ENCODE results near the gene KRT80. TPM values are rescaled to one million over a fixed set of nuclear protein-coding genes. Genes with fewer than 3 reads are reported as not detected.

The KRT80 gene
- polyA plus RNA-seq, 2 of the 4 experiments (the other 2 are of a cell fraction) = 38.3 to 63.1 TPM

- ATAC-seq = peak; percentile 10 to 18; a peak in 3 of 6 replicates
- FAIRE-seq = no peak
These were observed 10.7 kb upstream of the KRT80 start for GRCh38 chr12:52202361-52203078.

GRCh38 chr12:52201451-52201839 lies 9.6 kb upstream of the KRT80 start:
- ChIA-PET POLR2A (interaction anchor here (1.2 to 2.1 kb wide), 2 partner anchors 10 to 32 kb away, joined by 4 to 7 read pairs; partner anchors contain the start of genes KRT7 and KRT80), CTCF (interaction anchor here (0.7 to 4.7 kb wide), 5 partner anchors 18 to 678 kb away, joined by 3 to 20 read pairs (median 7); no protein-coding TSS in a partner anchor)
- FAIRE-seq = no peak
- Histone ChIP-seq H3K4me1 (peaks cover 82% of the 10 kb centered on the region), H3K9me3 (no peaks in the 10 kb centered on the region), H3K4me2 (no peak overlapping the region), H3K27ac (peak overlapping the region; percentile 87 to 96; a peak in 5 of 6 replicates), H3K4me3 (no peak overlapping the region)
- ATAC-seq = no peak
- DNase-seq (ENCODE audit: low read depth in 1 of 2, low spot score in 1 of 2) = no peak
- TF ChIP-seq RCOR1 (IDR thresholded peaks at IDR 0.05; ENCODE audit: low read depth, low read length) = no peak
- WGBS (ENCODE audit: missing lambda C conversion rate) = 80% methylated on average over 3 of the region's 3 CpGs

More at GRCh38 chr12:52202361-52203078, 10.7 kb upstream of the KRT80 start:
- H3K27ac ChIP-seq = peak overlapping the region; percentile 87 to 96
- peaks cover 90% of the 10 kb centered on the region for H3K4me1 ChIP-seq
- no peak for DNase-seq (ENCODE audit: low read depth in 1 of 2, low spot score in 1 of 2)
- TF ChIP-seq KDM1A (IDR thresholded peaks at IDR 0.05; ENCODE audit: low read depth) = no peak
- no peak for TF ChIP-seq CEBPB (IDR thresholded peaks at IDR 0.05)
- no peak for TF ChIP-seq BHLHE40 (IDR thresholded peaks at IDR 0.05; ENCODE audit: low read depth, low read length)
- no peak for TF ChIP-seq FOSB (CRISPR knock-in tag; IDR thresholded peaks at IDR 0.05)
- TF ChIP-seq MYC (IDR thresholded peaks at IDR 0.05; ENCODE audit: borderline replicate concordance, low read length) = no peak
- TF ChIP-seq JUN (IDR thresholded peaks at IDR 0.05) = no peak
- TF ChIP-seq REST (IDR thresholded peaks at IDR 0.05) = no peak
- TF ChIP-seq PBX3 (IDR thresholded peaks at IDR 0.05) = no peak
- no peak for TF ChIP-seq HOXB13 (CRISPR knock-in tag; IDR thresholded peaks at IDR 0.05; ENCODE audit: low read depth)
- TF ChIP-seq USF2 (IDR thresholded peaks at IDR 0.05) = no peak
- no peak for TF ChIP-seq RNF2 (IDR thresholded peaks at IDR 0.05; ENCODE audit: borderline replicate concordance, low read depth)
- TF ChIP-seq CBX2 (IDR thresholded peaks at IDR 0.05; ENCODE audit: borderline replicate concordance, low read depth) = no peak
- no peak for TF ChIP-seq FOSL2 (IDR thresholded peaks at IDR 0.05)
- no peak for TF ChIP-seq FOSL2 (CRISPR knock-in tag; IDR thresholded peaks at IDR 0.05)
- TF ChIP-seq ZSCAN20 (CRISPR knock-in tag; IDR thresholded peaks at IDR 0.05) = no peak
- no peak for TF ChIP-seq EP300 (IDR thresholded peaks at IDR 0.05)
- no peak for TF ChIP-seq RCOR1 (IDR thresholded peaks at IDR 0.05; ENCODE audit: low read depth, low read length)
- no peak for TF ChIP-seq EHF (CRISPR knock-in tag; IDR thresholded peaks at IDR 0.05)
- no peak for TF ChIP-seq HEYL (CRISPR knock-in tag; IDR thresholded peaks at IDR 0.05)
- TF ChIP-seq ZFP36 (IDR thresholded peaks at IDR 0.05; ENCODE audit: borderline replicate concordance, partially characterized antibody) = no peak
- POLR2A ChIA-PET = interaction anchor here (1.2 to 2.1 kb wide), 4 partner anchors 10 to 31 kb away, joined by 3 to 14 read pairs (median 6); partner anchors contain the start of genes KRT7 and KRT80
- no peaks in the 10 kb centered on the region for H3K9me3 ChIP-seq
- peak overlapping the region; percentile 60 for H3K4me2 ChIP-seq
- H3K4me3 ChIP-seq = no peak overlapping the region
- 79% methylated on average over 16 of the region's 18 CpGs for WGBS (ENCODE audit: missing lambda C conversion rate)
- CTCF ChIA-PET = interaction anchor here (1.5 to 4.7 kb wide), 2 partner anchors 17 to 20 kb away, joined by 7 to 20 read pairs; no protein-coding TSS in a partner anchor
